Measurements from ENCODE around the gene PRKCE.

GRCh38 chr2:46050027-46050426, 398.6 kb downstream of the PRKCE start:
- TF ChIP-seq CTCF (IDR thresholded peaks at IDR 0.05) (no peak), POLR2A (IDR thresholded peaks at IDR 0.05) (no peak)

Measured in body of pancreas (tissue), 4 donors.